GM12878 (cell line): ENCODE measurements around the gene ABI2. TPM values are rescaled to one million over a fixed set of nuclear protein-coding genes. Genes with fewer than 3 reads are reported as not detected.

Experiments
- ATAC-seq: fragments of 200-7000 bp; cut with Tn5 transposase; 3 replicates; pipeline ENCODE4 v1.9.1; 2020; ENCODE audit warnings: mild to moderate bottlenecking, moderate library complexity
- BruUV-seq: library from RNA; stranded (reverse); fragments of 400-500 nt; replicated peaks from 2 replicates; lab custom pipeline; 2021; lab: Mats Ljungman, UMichigan
- CTCF ChIA-PET: fragments of 300-600 bp; sonication (Branson Sonifier 250); formaldehyde crosslinking; extraction: SDS; loops from one replicate; lab custom pipeline; 2021; ENCODE audit warnings: inconsistent platforms; lab: Yijun Ruan, JAX
- POLR2A ChIA-PET: fragments of 350-600 bp; formaldehyde crosslinking; extraction: SDS; loops from one replicate; lab custom pipeline; 2021; ENCODE audit warnings: inconsistent platforms; lab: Charles Lee
- RAD21 ChIA-PET: fragments of 300-600 bp; sonication (Branson Sonifier 250); formaldehyde crosslinking; loops from one replicate; lab custom pipeline; 2023; ENCODE audit warnings: antibody characterized with exemption; ENCODE audit not compliant: unreplicated experiment; lab: Charles Lee
- SMC1A ChIA-PET: fragments of 300-600 bp; sonication (Branson Sonifier 250); formaldehyde crosslinking; loops from one replicate; lab custom pipeline; 2023; ENCODE audit not compliant: unreplicated experiment, uncharacterized antibody; lab: Charles Lee
- DNase-seq: peaks from one replicate; pipeline ENCODE4 v3.0.0-alpha.2; 2011; ENCODE audit warnings: low read depth, low spot score
- FAIRE-seq: peaks from 3 replicates; lab custom pipeline; 2011; peaks lifted over from hg19 to GRCh38; lab: Jason Lieb, UNC
- H2AFZ ChIP-seq: 2 replicates; pipeline ENCODE4 v1.6.0; 2011; ENCODE audit warnings: low read depth, low read length, control low read depth; ENCODE audit not compliant: control insufficient read depth
- H3K27ac ChIP-seq: 2 replicates; pipeline ENCODE4 v1.5.1; 2011; ENCODE audit warnings: control low read depth; ENCODE audit not compliant: control insufficient read depth, insufficient read depth
- H3K27me3 ChIP-seq, 2 experiments: replicated peaks in 1 of 2; 2 replicates each; pipeline versions ENCODE4 v1.6.0 to v1.6.1; 2011; ENCODE audit warnings: low read length in 1 of 2; ENCODE audit not compliant: control insufficient read depth in 2 of 2, insufficient read depth in 2 of 2
- H3K36me3 ChIP-seq, 2 experiments: 2 replicates each; pipeline ENCODE4 v1.5.1; 2011; ENCODE audit warnings: low read length in 1 of 2; ENCODE audit not compliant: control insufficient read depth in 2 of 2, insufficient read depth in 2 of 2
- H3K4me1 ChIP-seq: 2 replicates; pipeline ENCODE4 v1.6.1; 2011; ENCODE audit warnings: mild to moderate bottlenecking, low read length, moderate library complexity, mixed read lengths; ENCODE audit not compliant: control insufficient read depth, insufficient read depth
- H3K4me2 ChIP-seq: 2 replicates; pipeline ENCODE4 v1.6.0; 2011; ENCODE audit warnings: control low read depth; ENCODE audit not compliant: control insufficient read depth, insufficient read depth
- H3K4me3 ChIP-seq: fragments of 200-600 bp; sonication (generic); 2 replicates; pipeline ENCODE4 v1.5.1; 2016
- H3K79me2 ChIP-seq: 2 replicates; pipeline ENCODE4 v1.6.0; 2011; ENCODE audit warnings: low read length; ENCODE audit not compliant: control insufficient read depth, insufficient read depth
- H3K9ac ChIP-seq: 2 replicates; pipeline ENCODE4 v1.8.0; 2011; ENCODE audit warnings: low read length, control low read depth, mixed read lengths; ENCODE audit not compliant: control insufficient read depth, insufficient read depth
- H3K9me3 ChIP-seq: replicated peaks from 3 replicates; pipeline ENCODE4 v1.5.1; 2011; ENCODE audit warnings: mild to moderate bottlenecking, low read length; ENCODE audit not compliant: control insufficient read depth, insufficient read depth
- H4K20me1 ChIP-seq: 2 replicates; pipeline ENCODE4 v1.6.0; 2011; ENCODE audit not compliant: control insufficient read depth, insufficient read depth
- BCL11A ChIP-seq: IDR thresholded peaks from 2 replicates; pipeline ENCODE4 v1.6.1; 2011; ENCODE audit warnings: low read depth, low read length
- HDAC2 ChIP-seq: fragments of 200-600 bp; sonication (generic); IDR thresholded peaks from 2 replicates; pipeline ENCODE4 v1.6.1; 2017
- HDGF ChIP-seq: fragments of 450-650 bp; IDR thresholded peaks from 2 replicates; pipeline ENCODE4 v1.6.1; 2016; ENCODE audit warnings: antibody characterized with exemption
- IKZF1 ChIP-seq: fragments of 450-650 bp; conservative IDR thresholded peaks from 2 replicates; pipeline ENCODE4 v1.6.1; 2017; ENCODE audit warnings: antibody characterized with exemption, mild to moderate bottlenecking
- IKZF2 ChIP-seq, 2 experiments: fragments of 450-650 bp; IDR thresholded peaks; 2 replicates each; pipeline ENCODE4 v1.6.1; 2017; ENCODE audit warnings: mild to moderate bottlenecking in 2 of 2, moderate library complexity in 2 of 2
- MEF2B ChIP-seq: fragments of 450-650 bp; IDR thresholded peaks from 2 replicates; pipeline ENCODE4 v1.6.1; 2018; ENCODE audit warnings: mild to moderate bottlenecking, moderate library complexity; ENCODE audit not compliant: partially characterized antibody, poor library complexity, severe bottlenecking
- MXI1 ChIP-seq: fragments of 150-350 bp; IDR thresholded peaks from 2 replicates; pipeline ENCODE4 v1.6.1; 2011; ENCODE audit warnings: low read depth, mild to moderate bottlenecking, inconsistent platforms, low read length, improper control_type of control experiment
- NR2C1 ChIP-seq: fragments of 450-650 bp; IDR thresholded peaks from 2 replicates; pipeline ENCODE4 v1.6.1; 2017; ENCODE audit warnings: antibody characterized with exemption, mild to moderate bottlenecking, moderate library complexity
- RUNX3 ChIP-seq: IDR thresholded peaks from 2 replicates; pipeline ENCODE4 v1.6.1; 2012; ENCODE audit warnings: low read length, inconsistent platforms
- SMC3 ChIP-seq: IDR thresholded peaks from 2 replicates; pipeline ENCODE4 v1.6.1; 2011; ENCODE audit warnings: low read length, improper control_type of control experiment, borderline replicate concordance
- SREBF2 ChIP-seq: IDR thresholded peaks from 2 replicates; pipeline ENCODE4 v1.6.1; 2012; ENCODE audit warnings: mild to moderate bottlenecking, low read length
- TARDBP ChIP-seq: IDR thresholded peaks from 2 replicates; pipeline ENCODE4 v1.6.1; 2016; ENCODE audit warnings: borderline replicate concordance
- TCF7 ChIP-seq: IDR thresholded peaks from 2 replicates; pipeline ENCODE4 v1.6.1; 2014; ENCODE audit warnings: antibody characterized with exemption, borderline replicate concordance
- ZNF622 ChIP-seq: fragments of 450-650 bp; IDR thresholded peaks from 2 replicates; pipeline ENCODE4 v1.6.1; 2017; ENCODE audit warnings: mild to moderate bottlenecking, inconsistent platforms
- in situ Hi-C: fragments of 300-500 bp; cut with MboI; formaldehyde crosslinking; loops from 9 replicates; pipeline ENCODE4 v1.14.3; 2018; ENCODE audit warnings: mixed read lengths
- intact Hi-C: fragments of 100-400 bp; cut with micrococcal nuclease; formaldehyde crosslinking; loops from one replicate; pipeline ENCODE4 v1.14.2; 2022; ENCODE audit not compliant: unreplicated experiment
- polyA plus RNA-seq, 11 experiments: library from polyadenylated mRNA; depleted of rRNA in 4 of 11; unstranded in 6 of 11; stranded (reverse) in 5 of 11; fragments of >200 nt; fragmentation: Nextera tagmentation in 4 of 11; fragmentation: Illumina TruSeq in 1 of 11; extraction: Ambion mirVana in 4 of 11; extraction: Trizol in 1 of 11; gene quantifications; 1 replicate in 1 of 11; 2 replicates in 10 of 11; pipeline versions ENCODE4 v1.2.1 to v1.2.3, GENCODE V29; 2011 to 2016; ENCODE audit warnings: inconsistent platforms in 2 of 11, missing spikeins in 2 of 11, low read depth in 1 of 11
- total RNA-seq, 4 experiments: library from RNA; depleted of rRNA in 3 of 4; stranded (reverse); fragments of >200 nt in 3 of 4; fragmentation: Illumina TruSeq in 1 of 4; extraction: Trizol in 1 of 4; gene quantifications; 2 replicates each; pipeline versions ENCODE4 v1.2.1 to v1.2.3, GENCODE V29; 2013 to 2021
- TF ChIP-seq, protein P1 (sequence below): fragments of 450-650 bp; IDR thresholded peaks from 2 replicates; pipeline ENCODE4 v1.6.1; 2017; ENCODE audit warnings: mild to moderate bottlenecking, low read depth, inconsistent platforms; ENCODE audit not compliant: poor library complexity, severe bottlenecking
- TF ChIP-seq, protein P2 (sequence below): fragments of 150-350 bp; IDR thresholded peaks from 2 replicates; pipeline ENCODE4 v1.6.1; 2014; ENCODE audit warnings: mild to moderate bottlenecking, low read depth, low read length
- TF ChIP-seq, protein P3 (sequence below): fragments of 450-650 bp; IDR thresholded peaks from 2 replicates; pipeline ENCODE4 v1.6.1; 2017; ENCODE audit warnings: mild to moderate bottlenecking, moderate library complexity

ABI2 gene
- total and polyA plus RNA-seq, 10 of the 15 experiments (the other 5 are each of a cell fraction or from before 2014, with no cell fraction given) = 8.9 to 44.5 (median 30.3) TPM

DNA sequence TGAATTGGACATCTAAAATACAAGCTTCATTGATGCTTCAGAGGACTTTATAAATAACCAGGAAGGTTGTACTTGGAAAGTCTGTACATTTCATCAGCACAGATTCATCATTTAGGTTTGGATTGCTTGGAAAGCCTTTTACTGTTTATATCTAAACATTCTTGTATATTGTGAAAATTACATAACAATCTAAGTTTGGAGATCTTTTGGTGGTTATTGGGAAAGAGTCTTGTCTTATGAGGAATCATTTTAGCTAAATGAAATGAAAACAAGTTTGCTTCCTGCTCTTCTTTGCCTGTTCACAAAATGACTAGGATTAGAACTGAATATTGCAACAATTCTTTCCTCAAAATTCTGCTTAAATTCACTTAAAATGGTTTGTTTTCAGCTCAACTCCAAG is 79.3 kb downstream of the ABI2 start:
- DNase-seq = no peak
- CTCF ChIA-PET = no interaction called here
- H3K36me3 ChIP-seq = peaks cover 0 to 3% of the 10 kb centered on the region in 2 experiments; a peak in 3 of 4 replicates
- intact Hi-C loops = no loop called here
- no peak overlapping the region for H3K4me2 ChIP-seq
- no TSS peak for BruUV-seq
- in situ Hi-C loops = no loop called here
- POLR2A ChIA-PET = no interaction called here
- RAD21 ChIA-PET = no interaction called here
- H3K27ac ChIP-seq = no peak overlapping the region
- H3K9me3 ChIP-seq = no peaks in the 10 kb centered on the region
- SMC1A ChIA-PET = interaction anchor here (0.7 to 1.4 kb wide), 5 partner anchors 10 to 949 kb away, joined by 3 to 4 read pairs (median 3); partner anchors contain the start of gene CYP20A1
- no peak overlapping the region for H3K4me3 ChIP-seq
- no peak for TF ChIP-seq BCL11A
- TF ChIP-seq, protein P1, sequence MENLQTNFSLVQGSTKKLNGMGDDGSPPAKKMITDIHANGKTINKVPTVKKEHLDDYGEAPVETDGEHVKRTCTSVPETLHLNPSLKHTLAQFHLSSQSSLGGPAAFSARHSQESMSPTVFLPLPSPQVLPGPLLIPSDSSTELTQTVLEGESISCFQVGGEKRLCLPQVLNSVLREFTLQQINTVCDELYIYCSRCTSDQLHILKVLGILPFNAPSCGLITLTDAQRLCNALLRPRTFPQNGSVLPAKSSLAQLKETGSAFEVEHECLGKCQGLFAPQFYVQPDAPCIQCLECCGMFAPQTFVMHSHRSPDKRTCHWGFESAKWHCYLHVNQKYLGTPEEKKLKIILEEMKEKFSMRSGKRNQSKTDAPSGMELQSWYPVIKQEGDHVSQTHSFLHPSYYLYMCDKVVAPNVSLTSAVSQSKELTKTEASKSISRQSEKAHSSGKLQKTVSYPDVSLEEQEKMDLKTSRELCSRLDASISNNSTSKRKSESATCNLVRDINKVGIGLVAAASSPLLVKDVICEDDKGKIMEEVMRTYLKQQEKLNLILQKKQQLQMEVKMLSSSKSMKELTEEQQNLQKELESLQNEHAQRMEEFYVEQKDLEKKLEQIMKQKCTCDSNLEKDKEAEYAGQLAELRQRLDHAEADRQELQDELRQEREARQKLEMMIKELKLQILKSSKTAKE = no peak
- no peak for TF ChIP-seq SMC3
- TF ChIP-seq HDGF = no peak
- TF ChIP-seq RUNX3 = no peak
- no peak for TF ChIP-seq IKZF1
- TF ChIP-seq NR2C1 = no peak
- TF ChIP-seq TCF7 = no peak
- no peak for TF ChIP-seq HDAC2
- no peak for TF ChIP-seq IKZF2 (IDR thresholded peaks at IDR 0.05)
- no peak for TF ChIP-seq ZNF622
- TF ChIP-seq, protein P2, sequence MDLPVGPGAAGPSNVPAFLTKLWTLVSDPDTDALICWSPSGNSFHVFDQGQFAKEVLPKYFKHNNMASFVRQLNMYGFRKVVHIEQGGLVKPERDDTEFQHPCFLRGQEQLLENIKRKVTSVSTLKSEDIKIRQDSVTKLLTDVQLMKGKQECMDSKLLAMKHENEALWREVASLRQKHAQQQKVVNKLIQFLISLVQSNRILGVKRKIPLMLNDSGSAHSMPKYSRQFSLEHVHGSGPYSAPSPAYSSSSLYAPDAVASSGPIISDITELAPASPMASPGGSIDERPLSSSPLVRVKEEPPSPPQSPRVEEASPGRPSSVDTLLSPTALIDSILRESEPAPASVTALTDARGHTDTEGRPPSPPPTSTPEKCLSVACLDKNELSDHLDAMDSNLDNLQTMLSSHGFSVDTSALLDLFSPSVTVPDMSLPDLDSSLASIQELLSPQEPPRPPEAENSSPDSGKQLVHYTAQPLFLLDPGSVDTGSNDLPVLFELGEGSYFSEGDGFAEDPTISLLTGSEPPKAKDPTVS = no peak
- no peak for TF ChIP-seq TARDBP
- no peak for TF ChIP-seq MEF2B
- TF ChIP-seq SREBF2 = no peak
- TF ChIP-seq, protein P3, sequence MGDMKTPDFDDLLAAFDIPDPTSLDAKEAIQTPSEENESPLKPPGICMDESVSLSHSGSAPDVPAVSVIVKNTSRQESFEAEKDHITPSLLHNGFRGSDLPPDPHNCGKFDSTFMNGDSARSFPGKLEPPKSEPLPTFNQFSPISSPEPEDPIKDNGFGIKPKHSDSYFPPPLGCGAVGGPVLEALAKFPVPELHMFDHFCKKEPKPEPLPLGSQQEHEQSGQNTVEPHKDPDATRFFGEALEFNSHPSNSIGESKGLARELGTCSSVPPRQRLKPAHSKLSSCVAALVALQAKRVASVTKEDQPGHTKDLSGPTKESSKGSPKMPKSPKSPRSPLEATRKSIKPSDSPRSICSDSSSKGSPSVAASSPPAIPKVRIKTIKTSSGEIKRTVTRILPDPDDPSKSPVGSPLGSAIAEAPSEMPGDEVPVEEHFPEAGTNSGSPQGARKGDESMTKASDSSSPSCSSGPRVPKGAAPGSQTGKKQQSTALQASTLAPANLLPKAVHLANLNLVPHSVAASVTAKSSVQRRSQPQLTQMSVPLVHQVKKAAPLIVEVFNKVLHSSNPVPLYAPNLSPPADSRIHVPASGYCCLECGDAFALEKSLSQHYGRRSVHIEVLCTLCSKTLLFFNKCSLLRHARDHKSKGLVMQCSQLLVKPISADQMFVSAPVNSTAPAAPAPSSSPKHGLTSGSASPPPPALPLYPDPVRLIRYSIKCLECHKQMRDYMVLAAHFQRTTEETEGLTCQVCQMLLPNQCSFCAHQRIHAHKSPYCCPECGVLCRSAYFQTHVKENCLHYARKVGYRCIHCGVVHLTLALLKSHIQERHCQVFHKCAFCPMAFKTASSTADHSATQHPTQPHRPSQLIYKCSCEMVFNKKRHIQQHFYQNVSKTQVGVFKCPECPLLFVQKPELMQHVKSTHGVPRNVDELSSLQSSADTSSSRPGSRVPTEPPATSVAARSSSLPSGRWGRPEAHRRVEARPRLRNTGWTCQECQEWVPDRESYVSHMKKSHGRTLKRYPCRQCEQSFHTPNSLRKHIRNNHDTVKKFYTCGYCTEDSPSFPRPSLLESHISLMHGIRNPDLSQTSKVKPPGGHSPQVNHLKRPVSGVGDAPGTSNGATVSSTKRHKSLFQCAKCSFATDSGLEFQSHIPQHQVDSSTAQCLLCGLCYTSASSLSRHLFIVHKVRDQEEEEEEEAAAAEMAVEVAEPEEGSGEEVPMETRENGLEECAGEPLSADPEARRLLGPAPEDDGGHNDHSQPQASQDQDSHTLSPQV = no peak
- no peak for TF ChIP-seq MXI1
- H3K4me1 ChIP-seq = no peaks in the 10 kb centered on the region
- no peaks in the 10 kb centered on the region for H3K27me3 ChIP-seq
- no peak for ATAC-seq
- H2AFZ ChIP-seq = no peak overlapping the region
- H3K9ac ChIP-seq = no peak overlapping the region
- H4K20me1 ChIP-seq = no peaks in the 10 kb centered on the region
- FAIRE-seq = no peak
- H3K79me2 ChIP-seq = no peaks in the 10 kb centered on the region
